Measurements from ENCODE around the gene RAI14.
"Not testable (repeated sequence)": the region's sequence is repeated elsewhere in the genome, so short reads cannot be mapped to it uniquely, and the experiment has no call there.

The RAI14 gene

GRCh38 chr5:34731435-34732232 lies 75.5 kb downstream of the RAI14 start:
- DNase-seq (ENCODE audit: low spot score): no peak

- DNase-seq (ENCODE audit: low spot score): no peak
These were observed 78.2 kb downstream of the RAI14 start for GRCh38 chr5:34734326-34734725.

GRCh38 chr5:34735491-34736426 lies 79.6 kb downstream of the RAI14 start:
- no peak for DNase-seq (ENCODE audit: low spot score)

GRCh38 chr5:34736445-34737115 lies 80.5 kb downstream of the RAI14 start:
- DNase-seq (ENCODE audit: low spot score): no peak

GRCh38 chr5:34737731-34738130 lies 81.6 kb downstream of the RAI14 start:
- no peak for DNase-seq (ENCODE audit: low spot score)

GRCh38 chr5:34738381-34738780 lies 82.3 kb downstream of the RAI14 start:
- DNase-seq (ENCODE audit: low spot score): no peak

GRCh38 chr5:34740389-34740806 lies 84.3 kb downstream of the RAI14 start:
- DNase-seq (ENCODE audit: low spot score): no peak

GRCh38 chr5:34742061-34742460 lies 85.9 kb downstream of the RAI14 start:
- DNase-seq (ENCODE audit: low spot score): no peak

- no peak for DNase-seq (ENCODE audit: low spot score)
These were observed 87.8 kb downstream of the RAI14 start for GRCh38 chr5:34743878-34744277.

- no peak for DNase-seq (ENCODE audit: low spot score)
These were observed 92.3 kb downstream of the RAI14 start for GRCh38 chr5:34748431-34748830.

GRCh38 chr5:34749431-34749873 lies 93.3 kb downstream of the RAI14 start:
- no peak for DNase-seq (ENCODE audit: low spot score)

GRCh38 chr5:34750206-34750605 lies 94.1 kb downstream of the RAI14 start:
- no peak for DNase-seq (ENCODE audit: low spot score)

- no peak for DNase-seq (ENCODE audit: low spot score)
These were observed 95.9 kb downstream of the RAI14 start for GRCh38 chr5:34751807-34752736.

- not testable (repeated sequence) for DNase-seq (ENCODE audit: low spot score)
These were observed 97.1 kb downstream of the RAI14 start for GRCh38 chr5:34753236-34753635.

- DNase-seq (ENCODE audit: low spot score): no peak
These were observed 99.8 kb downstream of the RAI14 start for GRCh38 chr5:34755926-34756325.

GRCh38 chr5:34756781-34757624 lies 100.9 kb downstream of the RAI14 start:
- no peak for DNase-seq (ENCODE audit: low spot score)

- DNase-seq (ENCODE audit: low spot score): no peak
These were observed 102.4 kb downstream of the RAI14 start for GRCh38 chr5:34758514-34758913.

- DNase-seq (ENCODE audit: low spot score): not testable (repeated sequence)
These were observed 103.1 kb downstream of the RAI14 start for GRCh38 chr5:34759213-34759612.

GRCh38 chr5:34765662-34766061 lies 109.5 kb downstream of the RAI14 start:
- DNase-seq (ENCODE audit: low spot score): no peak

- DNase-seq (ENCODE audit: low spot score): no peak
These were observed 111.1 kb downstream of the RAI14 start for GRCh38 chr5:34767180-34767579.
